ENCODE measurements around the gene FBXL16. TPM values are rescaled to one million over a fixed set of nuclear protein-coding genes. Genes with fewer than 3 reads are reported as not detected.

Gene FBXL16
- total RNA-seq, 4 donors from 2014 or later: 0.48 to 0.75 (median 0.56) TPM; not detected in 1

GRCh38 chr16:740459-740763 lies 34.8 kb upstream of the FBXL16 start:
- no peak for DNase-seq (ENCODE audit: low spot score)

GRCh38 chr16:739560-740458 lies 34.2 kb upstream of the FBXL16 start:
- DNase-seq (ENCODE audit: low spot score): no peak

More at GRCh38 chr16:740459-740763, 34.8 kb upstream of the FBXL16 start:
- TF ChIP-seq CTCF (IDR thresholded peaks at IDR 0.05): no peak
- no peak for ATAC-seq (ENCODE audit: low FRiP score)

GRCh38 chr16:736936-737481 lies 31.4 kb upstream of the FBXL16 start:
- ATAC-seq (ENCODE audit: low FRiP score): no peak
- no peak for TF ChIP-seq CTCF (IDR thresholded peaks at IDR 0.05)

More at GRCh38 chr16:739560-740458, 34.2 kb upstream of the FBXL16 start:
- ATAC-seq (ENCODE audit: low FRiP score): no peak
- no peak for TF ChIP-seq CTCF (IDR thresholded peaks at IDR 0.05)

GRCh38 chr16:735982-736453 lies 30.4 kb upstream of the FBXL16 start:
- ATAC-seq (ENCODE audit: low FRiP score) (no peak), DNase-seq (ENCODE audit: low spot score) (no peak)
- TF ChIP-seq CTCF (IDR thresholded peaks at IDR 0.05): no peak

More at GRCh38 chr16:736936-737481, 31.4 kb upstream of the FBXL16 start:
- no peak for DNase-seq (ENCODE audit: low spot score)

- no peak for TF ChIP-seq CTCF (IDR thresholded peaks at IDR 0.05)
- ATAC-seq (ENCODE audit: low FRiP score) (no peak), DNase-seq (ENCODE audit: low spot score) (no peak)
Observed at GRCh38 chr16:734981-735881, 29.6 kb upstream of the FBXL16 start.

GRCh38 chr16:734208-734980 lies 28.8 kb upstream of the FBXL16 start:
- ATAC-seq (ENCODE audit: low FRiP score): no peak
- no peak for DNase-seq (ENCODE audit: low spot score)
- TF ChIP-seq CTCF (IDR thresholded peaks at IDR 0.05): no peak
